Measurements from ENCODE around the gene RHOD.

- TF ChIP-seq YY1 (IDR thresholded peaks at IDR 0.05; ENCODE audit: low read depth, low read length) (no peak), SPI1 (IDR thresholded peaks at IDR 0.05; ENCODE audit: borderline replicate concordance, insufficient read depth, low read depth, low read length) (no peak), PKNOX1 (IDR thresholded peaks at IDR 0.05) (no peak), SMC3 (IDR thresholded peaks at IDR 0.05; ENCODE audit: borderline replicate concordance, low read length) (no peak), EZH2 (IDR thresholded peaks at IDR 0.05; ENCODE audit: borderline replicate concordance, control insufficient read depth, low read depth, low read length) (no peak), BRCA1 (IDR thresholded peaks at IDR 0.05; ENCODE audit: low read depth, low read length) (no peak), NFXL1 (IDR thresholded peaks at IDR 0.05; ENCODE audit: borderline replicate concordance) (no peak), CTCF (IDR thresholded peaks at IDR 0.05 in 2 of 3, conservative IDR thresholded peaks at IDR 0.05 in 1 of 3; ENCODE audit: control insufficient read depth in 2 of 3, extremely low read depth in 1 of 3, insufficient read depth in 1 of 3, low read depth in 3 of 3, low read length in 3 of 3) (peak in 2 of 3 experiments; percentile 14 to 26; a peak in 1 of 6 replicates), FOXM1 (IDR thresholded peaks at IDR 0.05; ENCODE audit: low read depth, low read length) (no peak), GABPA (IDR thresholded peaks at IDR 0.05; ENCODE audit: low read depth) (no peak), ATF2 (IDR thresholded peaks at IDR 0.05; ENCODE audit: low read length) (no peak), POLR2A (IDR thresholded peaks at IDR 0.05; ENCODE audit: low read depth, low read length) (no peak), MEF2A (IDR thresholded peaks at IDR 0.05; ENCODE audit: insufficient read depth, low read depth, low read length) (no peak), NFYB (IDR thresholded peaks at IDR 0.05; ENCODE audit: insufficient read depth, low read depth, low read length) (no peak)
Measured at GRCh38 chr11:67044496-67044895, 12.2 kb upstream of the RHOD start.
